ENCODE results near the gene LRRC34.

Gene LRRC34

DNA sequence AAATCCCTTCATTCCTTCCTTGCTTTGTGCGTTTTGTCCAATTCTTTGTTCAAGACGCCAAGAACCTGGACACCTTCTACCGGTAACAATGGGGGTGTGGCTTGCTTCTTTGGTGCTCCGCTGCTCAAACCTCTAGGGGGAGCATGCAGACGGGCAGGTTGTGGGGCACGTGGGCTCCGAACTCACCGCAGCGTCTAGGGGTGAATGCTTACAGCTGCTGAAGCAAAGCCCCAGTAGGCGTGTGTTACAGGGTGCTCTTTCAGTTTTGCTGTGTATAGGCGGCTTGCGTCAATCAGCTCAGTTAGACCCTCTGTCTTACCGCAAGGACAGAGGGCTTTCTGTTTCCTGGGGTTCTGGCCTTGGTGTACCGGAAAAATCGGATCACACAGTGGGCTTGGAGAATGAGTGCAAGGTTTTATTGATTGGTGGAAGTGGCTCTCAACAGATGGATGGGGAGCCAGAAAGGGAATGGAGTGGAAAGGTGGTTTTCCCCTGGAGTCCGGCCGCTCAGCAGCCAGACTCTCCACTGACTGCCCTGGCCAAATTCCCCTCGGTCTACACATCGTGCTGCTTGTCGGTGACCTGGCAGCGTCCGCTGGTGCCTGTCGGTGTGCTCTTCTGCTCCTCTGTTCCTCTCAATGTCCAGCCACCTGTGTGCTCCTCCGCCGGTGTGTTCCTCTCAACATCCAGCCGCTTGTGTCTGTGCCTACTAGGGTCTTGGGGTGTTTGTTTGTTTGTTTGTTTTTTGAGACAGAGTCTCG is 1.2 kb upstream of the LRRC34 start:
- Histone ChIP-seq H3K4me3 (ENCODE audit: low read length) (peak overlapping the region; percentile 79), H3K4me1 (ENCODE audit: control insufficient read depth, insufficient read depth, low read length) (peaks cover 20% of the 10 kb centered on the region)

DNA sequence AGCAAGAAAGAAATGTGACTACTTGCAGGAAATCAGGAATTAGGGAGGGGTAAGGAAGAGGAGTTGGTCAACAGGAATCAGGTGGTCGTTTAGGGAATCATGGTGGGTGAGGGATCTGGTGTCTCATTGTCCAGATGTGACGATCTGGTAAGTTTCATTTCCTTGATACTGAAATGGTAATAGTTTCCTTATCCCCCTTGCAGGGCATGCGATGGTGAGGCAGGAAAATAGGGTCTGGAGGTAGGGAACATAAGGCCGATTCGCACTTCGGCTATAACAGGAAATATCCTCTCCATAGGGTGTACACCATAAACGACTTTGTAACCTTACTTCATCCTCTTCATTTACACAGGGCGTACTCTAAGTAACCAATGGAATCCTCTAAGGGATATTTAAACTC is 574 bp upstream of the LRRC34 start:
- H3K36me3 ChIP-seq (ENCODE audit: control insufficient read depth, insufficient read depth, low read length, severe bottlenecking), result no peaks in the 10 kb centered on the region
- no peaks in the 10 kb centered on the region for H3K27me3 ChIP-seq (replicated peaks; ENCODE audit: control insufficient read depth, insufficient read depth, low read length)
- DNase-seq (ENCODE audit: low read depth), result no peak
- H3K4me3 ChIP-seq (ENCODE audit: low read length), result peak overlapping the region; percentile 79
- peaks cover 20% of the 10 kb centered on the region for H3K4me1 ChIP-seq (ENCODE audit: control insufficient read depth, insufficient read depth, low read length)
- peaks cover 12% of the 10 kb centered on the region for H3K9me3 ChIP-seq (ENCODE audit: control insufficient read depth, low read length)
- H3K9ac ChIP-seq (ENCODE audit: low read length), result peak overlapping the region; percentile 79

More for the DNA sequence above, 1.2 kb upstream of the LRRC34 start:
- DNase-seq (ENCODE audit: low read depth), result no peak
- no peaks in the 10 kb centered on the region for H3K27me3 ChIP-seq (replicated peaks; ENCODE audit: control insufficient read depth, insufficient read depth, low read length)
- no peaks in the 10 kb centered on the region for H3K36me3 ChIP-seq (ENCODE audit: control insufficient read depth, insufficient read depth, low read length, severe bottlenecking)
- H3K9me3 ChIP-seq (ENCODE audit: control insufficient read depth, low read length), result peaks cover 12% of the 10 kb centered on the region
- H3K9ac ChIP-seq (ENCODE audit: low read length), result peak overlapping the region; percentile 79

- Histone ChIP-seq H3K36me3 (ENCODE audit: control insufficient read depth, insufficient read depth, low read length, severe bottlenecking) (peaks cover 3% of the 10 kb centered on the region), H3K9ac (ENCODE audit: low read length) (peak overlapping the region; percentile 79), H3K9me3 (ENCODE audit: control insufficient read depth, low read length) (peaks cover 12% of the 10 kb centered on the region), H3K4me3 (ENCODE audit: low read length) (peak overlapping the region; percentile 79), H3K4me1 (ENCODE audit: control insufficient read depth, insufficient read depth, low read length) (peaks cover 20% of the 10 kb centered on the region), H3K27me3 (replicated peaks; ENCODE audit: control insufficient read depth, insufficient read depth, low read length) (no peaks in the 10 kb centered on the region)
- DNase-seq (ENCODE audit: low read depth), result peak; percentile 78
Measured at GRCh38 chr3:169811631-169812331, 923 bp downstream of the LRRC34 start.

GRCh38 chr3:169809230-169809795 is 3.4 kb downstream of the LRRC34 start:
- no peaks in the 10 kb centered on the region for H3K9me3 ChIP-seq (ENCODE audit: control insufficient read depth, low read length)
- H3K9ac ChIP-seq (ENCODE audit: low read length), result no peak overlapping the region
- H3K4me1 ChIP-seq (ENCODE audit: control insufficient read depth, insufficient read depth, low read length), result peaks cover 20% of the 10 kb centered on the region
- no peak for DNase-seq (ENCODE audit: low read depth)
- no peak overlapping the region for H3K4me3 ChIP-seq (ENCODE audit: low read length)
- peaks cover 5% of the 10 kb centered on the region for H3K36me3 ChIP-seq (ENCODE audit: control insufficient read depth, insufficient read depth, low read length, severe bottlenecking)
- no peaks in the 10 kb centered on the region for H3K27me3 ChIP-seq (replicated peaks; ENCODE audit: control insufficient read depth, insufficient read depth, low read length)

- H3K9me3 ChIP-seq (ENCODE audit: control insufficient read depth, low read length), result no peaks in the 10 kb centered on the region
- no peaks in the 10 kb centered on the region for H3K27me3 ChIP-seq (replicated peaks; ENCODE audit: control insufficient read depth, insufficient read depth, low read length)
- no peak for DNase-seq (ENCODE audit: low read depth)
- no peak overlapping the region for H3K4me3 ChIP-seq (ENCODE audit: low read length)
- H3K4me1 ChIP-seq (ENCODE audit: control insufficient read depth, insufficient read depth, low read length), result no peaks in the 10 kb centered on the region
- H3K9ac ChIP-seq (ENCODE audit: low read length), result no peak overlapping the region
- H3K36me3 ChIP-seq (ENCODE audit: control insufficient read depth, insufficient read depth, low read length, severe bottlenecking), result peaks cover 30% of the 10 kb centered on the region
Measured at GRCh38 chr3:169804681-169805080, 8.0 kb downstream of the LRRC34 start.

DNA sequence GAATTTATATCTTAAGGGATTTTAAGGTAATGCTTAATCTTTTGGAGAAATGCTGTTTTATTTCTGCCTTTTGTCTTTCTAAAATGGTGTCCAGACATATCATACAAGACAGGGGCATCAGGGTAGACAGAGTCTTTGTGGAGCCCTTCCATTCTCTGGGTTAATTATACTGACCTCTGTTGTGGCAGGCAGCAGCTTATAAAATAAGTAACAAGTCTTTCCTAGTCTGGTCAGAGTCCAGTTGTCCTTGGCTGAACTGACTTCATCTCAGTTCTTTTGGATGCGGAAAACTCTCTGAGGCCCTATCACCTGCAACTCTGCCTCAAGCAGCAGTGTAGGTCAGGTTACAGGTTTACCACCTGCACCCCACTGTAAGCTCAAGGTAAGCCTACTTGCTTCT is 20.3 kb downstream of the LRRC34 start:
- no peak for DNase-seq (ENCODE audit: low read depth)
- H3K4me1 ChIP-seq (ENCODE audit: control insufficient read depth, insufficient read depth, low read length), result no peaks in the 10 kb centered on the region
- no peak overlapping the region for H3K9ac ChIP-seq (ENCODE audit: low read length)
- no peak overlapping the region for H3K4me3 ChIP-seq (ENCODE audit: low read length)
- no peaks in the 10 kb centered on the region for H3K9me3 ChIP-seq (ENCODE audit: control insufficient read depth, low read length)
- H3K36me3 ChIP-seq (ENCODE audit: control insufficient read depth, insufficient read depth, low read length, severe bottlenecking), result peaks cover 39% of the 10 kb centered on the region
- H3K27me3 ChIP-seq (replicated peaks; ENCODE audit: control insufficient read depth, insufficient read depth, low read length), result no peaks in the 10 kb centered on the region

- no peak for DNase-seq (ENCODE audit: low read depth)
- Histone ChIP-seq H3K4me3 (ENCODE audit: low read length) (no peak overlapping the region), H3K9ac (ENCODE audit: low read length) (no peak overlapping the region), H3K9me3 (ENCODE audit: control insufficient read depth, low read length) (no peaks in the 10 kb centered on the region), H3K27me3 (replicated peaks; ENCODE audit: control insufficient read depth, insufficient read depth, low read length) (no peaks in the 10 kb centered on the region), H3K4me1 (ENCODE audit: control insufficient read depth, insufficient read depth, low read length) (no peaks in the 10 kb centered on the region), H3K36me3 (ENCODE audit: control insufficient read depth, insufficient read depth, low read length, severe bottlenecking) (peaks cover 54% of the 10 kb centered on the region)
Measured at GRCh38 chr3:169790687-169791429, 21.8 kb downstream of the LRRC34 start.

- no peaks in the 10 kb centered on the region for H3K4me1 ChIP-seq (ENCODE audit: control insufficient read depth, insufficient read depth, low read length)
- no peak overlapping the region for H3K9ac ChIP-seq (ENCODE audit: low read length)
- no peaks in the 10 kb centered on the region for H3K27me3 ChIP-seq (replicated peaks; ENCODE audit: control insufficient read depth, insufficient read depth, low read length)
- no peak for DNase-seq (ENCODE audit: low read depth)
- peaks cover 61% of the 10 kb centered on the region for H3K36me3 ChIP-seq (ENCODE audit: control insufficient read depth, insufficient read depth, low read length, severe bottlenecking)
- no peaks in the 10 kb centered on the region for H3K9me3 ChIP-seq (ENCODE audit: control insufficient read depth, low read length)
- H3K4me3 ChIP-seq (ENCODE audit: low read length), result no peak overlapping the region
Measured at GRCh38 chr3:169790219-169790618, 22.5 kb downstream of the LRRC34 start.

DNA sequence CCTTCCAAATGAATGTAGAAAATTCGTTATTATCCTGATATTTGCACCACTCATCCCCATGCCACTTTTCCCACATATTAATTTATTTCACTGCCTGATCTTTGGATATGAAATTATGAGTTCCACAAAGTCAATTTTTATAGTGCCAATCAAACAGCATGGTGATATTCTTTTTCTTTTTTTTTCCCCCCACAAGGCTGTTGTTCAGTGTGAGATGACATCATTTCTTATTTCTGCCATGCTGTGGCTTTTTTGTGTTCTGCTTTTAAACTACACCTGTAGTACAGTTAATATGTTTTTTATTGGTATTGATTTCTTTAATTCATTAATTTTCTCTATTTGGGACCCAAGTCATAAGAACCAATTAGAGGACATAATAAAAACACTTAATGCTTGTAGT is 24.9 kb downstream of the LRRC34 start:
- Histone ChIP-seq H3K9ac (ENCODE audit: low read length) (no peak overlapping the region), H3K36me3 (ENCODE audit: control insufficient read depth, insufficient read depth, low read length, severe bottlenecking) (peaks cover 81% of the 10 kb centered on the region)

DNA sequence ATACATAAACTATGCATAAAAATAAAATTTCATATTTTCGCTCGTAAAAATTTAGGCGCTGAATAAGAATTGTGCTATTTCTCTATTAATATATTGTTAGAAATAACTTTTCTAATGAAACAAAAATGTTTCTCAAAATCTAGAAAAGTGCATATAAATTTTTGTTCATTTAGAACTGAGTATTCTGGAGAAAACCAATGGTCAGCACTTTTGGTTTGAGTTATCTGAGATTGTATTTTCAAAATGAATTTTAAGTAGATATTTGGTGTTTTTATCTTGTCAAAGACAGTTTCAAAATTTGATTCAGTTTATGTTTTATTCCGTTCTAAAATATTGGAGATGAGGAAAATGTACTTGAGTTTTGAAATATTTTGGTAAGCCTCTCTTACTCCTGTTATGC is 25.6 kb downstream of the LRRC34 start:
- H3K9ac ChIP-seq (ENCODE audit: low read length), result no peak overlapping the region
- H3K4me3 ChIP-seq (ENCODE audit: low read length), result no peak overlapping the region
- no peaks in the 10 kb centered on the region for H3K27me3 ChIP-seq (replicated peaks; ENCODE audit: control insufficient read depth, insufficient read depth, low read length)
- H3K36me3 ChIP-seq (ENCODE audit: control insufficient read depth, insufficient read depth, low read length, severe bottlenecking), result peaks cover 82% of the 10 kb centered on the region
- H3K4me1 ChIP-seq (ENCODE audit: control insufficient read depth, insufficient read depth, low read length), result no peaks in the 10 kb centered on the region
- DNase-seq (ENCODE audit: low read depth), result no peak
- H3K9me3 ChIP-seq (ENCODE audit: control insufficient read depth, low read length), result no peaks in the 10 kb centered on the region

More for the DNA sequence above, 24.9 kb downstream of the LRRC34 start:
- DNase-seq (ENCODE audit: low read depth), result no peak
- H3K9me3 ChIP-seq (ENCODE audit: control insufficient read depth, low read length), result no peaks in the 10 kb centered on the region
- no peaks in the 10 kb centered on the region for H3K4me1 ChIP-seq (ENCODE audit: control insufficient read depth, insufficient read depth, low read length)
- no peaks in the 10 kb centered on the region for H3K27me3 ChIP-seq (replicated peaks; ENCODE audit: control insufficient read depth, insufficient read depth, low read length)
- H3K4me3 ChIP-seq (ENCODE audit: low read length), result no peak overlapping the region
